GM12878 (cell line): ENCODE measurements around the gene OSM. TPM values are rescaled to one million over a fixed set of nuclear protein-coding genes. Genes with fewer than 3 reads are reported as not detected.

ENCODE experiments used
- ATAC-seq: fragments of 200-7000 bp; cut with Tn5 transposase; 3 replicates; pipeline ENCODE4 v1.9.1; 2020; ENCODE audit warnings: mild to moderate bottlenecking, moderate library complexity
- BruUV-seq: library from RNA; stranded (reverse); fragments of 400-500 nt; replicated peaks from 2 replicates; lab custom pipeline; 2021; lab: Mats Ljungman, UMichigan
- CTCF ChIA-PET: fragments of 300-600 bp; sonication (Branson Sonifier 250); formaldehyde crosslinking; extraction: SDS; loops from one replicate; lab custom pipeline; 2021; ENCODE audit warnings: inconsistent platforms; lab: Yijun Ruan, JAX
- POLR2A ChIA-PET: fragments of 350-600 bp; formaldehyde crosslinking; extraction: SDS; loops from one replicate; lab custom pipeline; 2021; ENCODE audit warnings: inconsistent platforms; lab: Charles Lee
- RAD21 ChIA-PET: fragments of 300-600 bp; sonication (Branson Sonifier 250); formaldehyde crosslinking; loops from one replicate; lab custom pipeline; 2023; ENCODE audit warnings: antibody characterized with exemption; ENCODE audit not compliant: unreplicated experiment; lab: Charles Lee
- SMC1A ChIA-PET: fragments of 300-600 bp; sonication (Branson Sonifier 250); formaldehyde crosslinking; loops from one replicate; lab custom pipeline; 2023; ENCODE audit not compliant: unreplicated experiment, uncharacterized antibody; lab: Charles Lee
- DNase-seq: peaks from one replicate; pipeline ENCODE4 v3.0.0-alpha.2; 2011; ENCODE audit warnings: low read depth, low spot score
- FAIRE-seq: peaks from 3 replicates; lab custom pipeline; 2011; peaks lifted over from hg19 to GRCh38; lab: Jason Lieb, UNC
- H2AFZ ChIP-seq: 2 replicates; pipeline ENCODE4 v1.6.0; 2011; ENCODE audit warnings: low read depth, low read length, control low read depth; ENCODE audit not compliant: control insufficient read depth
- H3K27ac ChIP-seq: 2 replicates; pipeline ENCODE4 v1.5.1; 2011; ENCODE audit warnings: control low read depth; ENCODE audit not compliant: control insufficient read depth, insufficient read depth
- H3K27me3 ChIP-seq, 2 experiments: replicated peaks in 1 of 2; 2 replicates each; pipeline versions ENCODE4 v1.6.0 to v1.6.1; 2011; ENCODE audit warnings: low read length in 1 of 2; ENCODE audit not compliant: control insufficient read depth in 2 of 2, insufficient read depth in 2 of 2
- H3K36me3 ChIP-seq, 2 experiments: 2 replicates each; pipeline ENCODE4 v1.5.1; 2011; ENCODE audit warnings: low read length in 1 of 2; ENCODE audit not compliant: control insufficient read depth in 2 of 2, insufficient read depth in 2 of 2
- H3K4me1 ChIP-seq: 2 replicates; pipeline ENCODE4 v1.6.1; 2011; ENCODE audit warnings: mild to moderate bottlenecking, low read length, moderate library complexity, mixed read lengths; ENCODE audit not compliant: control insufficient read depth, insufficient read depth
- H3K4me2 ChIP-seq: 2 replicates; pipeline ENCODE4 v1.6.0; 2011; ENCODE audit warnings: control low read depth; ENCODE audit not compliant: control insufficient read depth, insufficient read depth
- H3K4me3 ChIP-seq: fragments of 200-600 bp; sonication (generic); 2 replicates; pipeline ENCODE4 v1.5.1; 2016
- H3K79me2 ChIP-seq: 2 replicates; pipeline ENCODE4 v1.6.0; 2011; ENCODE audit warnings: low read length; ENCODE audit not compliant: control insufficient read depth, insufficient read depth
- H3K9ac ChIP-seq: 2 replicates; pipeline ENCODE4 v1.8.0; 2011; ENCODE audit warnings: low read length, control low read depth, mixed read lengths; ENCODE audit not compliant: control insufficient read depth, insufficient read depth
- H3K9me3 ChIP-seq: replicated peaks from 3 replicates; pipeline ENCODE4 v1.5.1; 2011; ENCODE audit warnings: mild to moderate bottlenecking, low read length; ENCODE audit not compliant: control insufficient read depth, insufficient read depth
- H4K20me1 ChIP-seq: 2 replicates; pipeline ENCODE4 v1.6.0; 2011; ENCODE audit not compliant: control insufficient read depth, insufficient read depth
- BCL11A ChIP-seq: IDR thresholded peaks from 2 replicates; pipeline ENCODE4 v1.6.1; 2011; ENCODE audit warnings: low read depth, low read length
- CEBPB ChIP-seq, 2 experiments: fragments of 150-350 bp in 1 of 2; IDR thresholded peaks; 2 replicates each; pipeline ENCODE4 v1.6.1; 2012 to 2014; ENCODE audit warnings: low read depth in 2 of 2, low read length in 2 of 2, borderline replicate concordance in 1 of 2, inconsistent platforms in 1 of 2
- DPF2 ChIP-seq: fragments of 450-650 bp; IDR thresholded peaks from 2 replicates; pipeline ENCODE4 v1.6.1; 2017; ENCODE audit warnings: mild to moderate bottlenecking
- EED ChIP-seq: sonication (generic); IDR thresholded peaks from 2 replicates; pipeline ENCODE4 v1.6.1; 2016; ENCODE audit warnings: antibody characterized with exemption, low read depth
- IRF3 ChIP-seq: fragments of 450-650 bp; IDR thresholded peaks from 2 replicates; pipeline ENCODE4 v1.6.1; 2014; ENCODE audit warnings: mild to moderate bottlenecking
- KLF5 ChIP-seq: fragments of 450-650 bp; IDR thresholded peaks from 2 replicates; pipeline ENCODE4 v1.6.1; 2014; ENCODE audit warnings: mild to moderate bottlenecking; ENCODE audit not compliant: partially characterized antibody
- MXI1 ChIP-seq: fragments of 150-350 bp; IDR thresholded peaks from 2 replicates; pipeline ENCODE4 v1.6.1; 2011; ENCODE audit warnings: low read depth, mild to moderate bottlenecking, inconsistent platforms, low read length, improper control_type of control experiment
- NBN ChIP-seq: fragments of 450-650 bp; IDR thresholded peaks from 2 replicates; pipeline ENCODE4 v1.6.1; 2016
- RCOR1 ChIP-seq: conservative IDR thresholded peaks from 2 replicates; pipeline ENCODE4 v1.6.1; 2012; ENCODE audit warnings: low read depth, low read length, improper control_type of control experiment
- REST ChIP-seq: IDR thresholded peaks from 2 replicates; pipeline ENCODE4 v1.6.1; 2012; ENCODE audit warnings: mild to moderate bottlenecking, low read depth, low read length
- RFX5 ChIP-seq: IDR thresholded peaks from 2 replicates; pipeline ENCODE4 v1.6.1; 2011; ENCODE audit warnings: low read depth, low read length, improper control_type of control experiment
- SUPT20H ChIP-seq: IDR thresholded peaks from 2 replicates; pipeline ENCODE4 v1.6.1; 2011; ENCODE audit warnings: low read depth, mild to moderate bottlenecking, low read length, moderate library complexity, borderline replicate concordance; ENCODE audit not compliant: control insufficient read depth
- SUZ12 ChIP-seq: fragments of 200-600 bp; sonication (generic); IDR thresholded peaks from one replicate; pipeline ENCODE4 v1.6.1; 2018; ENCODE audit warnings: antibody characterized with exemption, mild to moderate bottlenecking; ENCODE audit not compliant: unreplicated experiment
- TBL1XR1 ChIP-seq: IDR thresholded peaks from 2 replicates; pipeline ENCODE4 v1.6.1; 2012; ENCODE audit warnings: low read depth, low read length, improper control_type of control experiment
- ZNF207 ChIP-seq: fragments of 450-650 bp; IDR thresholded peaks from 2 replicates; pipeline ENCODE4 v1.6.1; 2014; ENCODE audit warnings: antibody characterized with exemption, mild to moderate bottlenecking, borderline replicate concordance
- WGBS: methylation state at CpG from one replicate; pipeline ENCODE4 v1.1.6; 2016; ENCODE audit warnings: low lambda C conversion rate; ENCODE audit not compliant: insufficient replicate concordance, insufficient coverage; ENCODE audit errors: missing lambda C conversion rate; 5-methylcytosine and 5-hydroxymethylcytosine counted together
- in situ Hi-C: fragments of 300-500 bp; cut with MboI; formaldehyde crosslinking; loops from 9 replicates; pipeline ENCODE4 v1.14.3; 2018; ENCODE audit warnings: mixed read lengths
- intact Hi-C: fragments of 100-400 bp; cut with micrococcal nuclease; formaldehyde crosslinking; loops from one replicate; pipeline ENCODE4 v1.14.2; 2022; ENCODE audit not compliant: unreplicated experiment
- polyA plus RNA-seq, 11 experiments: library from polyadenylated mRNA; depleted of rRNA in 4 of 11; unstranded in 6 of 11; stranded (reverse) in 5 of 11; fragments of >200 nt; fragmentation: Nextera tagmentation in 4 of 11; fragmentation: Illumina TruSeq in 1 of 11; extraction: Ambion mirVana in 4 of 11; extraction: Trizol in 1 of 11; gene quantifications; 1 replicate in 1 of 11; 2 replicates in 10 of 11; pipeline versions ENCODE4 v1.2.1 to v1.2.3, GENCODE V29; 2011 to 2016; ENCODE audit warnings: inconsistent platforms in 2 of 11, missing spikeins in 2 of 11, low read depth in 1 of 11
- total RNA-seq, 4 experiments: library from RNA; depleted of rRNA in 3 of 4; stranded (reverse); fragments of >200 nt in 3 of 4; fragmentation: Illumina TruSeq in 1 of 4; extraction: Trizol in 1 of 4; gene quantifications; 2 replicates each; pipeline versions ENCODE4 v1.2.1 to v1.2.3, GENCODE V29; 2013 to 2021
- TF ChIP-seq, protein P1 (sequence below): IDR thresholded peaks from 2 replicates; pipeline ENCODE4 v1.6.1; 2011; ENCODE audit warnings: low read depth, low read length, improper control_type of control experiment, borderline replicate concordance

Gene OSM
- total and polyA plus RNA-seq, 10 of the 15 experiments (the other 5 are each of a cell fraction or from before 2014, with no cell fraction given) = 0.06 to 1.4 (median 0.59) TPM

DNA sequence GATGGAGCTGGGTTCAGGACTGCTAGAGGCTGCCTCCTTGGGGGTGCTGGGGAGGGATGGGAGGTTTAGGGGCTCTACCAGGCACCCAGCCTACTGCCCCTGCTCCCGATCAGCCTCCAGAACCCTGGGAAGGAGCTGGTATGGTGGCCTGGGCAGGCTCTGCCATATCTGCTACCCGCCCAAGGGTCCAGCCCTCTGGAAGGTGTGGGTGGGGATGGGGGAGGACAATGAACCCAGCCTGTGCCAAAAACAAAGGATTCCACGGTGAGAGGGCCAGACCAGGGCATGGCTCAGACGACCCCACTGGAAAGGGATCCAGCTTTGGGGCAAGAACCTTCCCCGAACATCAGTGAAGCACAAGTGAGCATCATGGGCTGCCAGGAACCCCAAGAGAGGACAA lies 19.7 kb upstream of the OSM start:
- POLR2A ChIA-PET = no interaction called here
- in situ Hi-C loops = loop anchor here (5.0 kb wide), 1 partner anchor 101 kb away; the partner anchor contains the start of gene RNF215
- CTCF ChIA-PET = interaction anchor here (0.8 to 10.5 kb wide), 11 partner anchors 19 to 178 kb away, joined by 3 to 436 read pairs (median 7); partner anchors contain the start of genes OSM and RNF215

More for the DNA sequence above, 19.7 kb upstream of the OSM start:
- Histone ChIP-seq H3K9me3 (no peaks in the 10 kb centered on the region), H3K4me1 (peaks cover 25% of the 10 kb centered on the region), H3K4me3 (no peak overlapping the region), H3K9ac (no peak overlapping the region), H3K27ac (no peak overlapping the region), H2AFZ (no peak overlapping the region), H4K20me1 (no peaks in the 10 kb centered on the region), H3K79me2 (no peaks in the 10 kb centered on the region), H3K4me2 (no peak overlapping the region), H3K36me3 (peaks cover 0 to 4% of the 10 kb centered on the region in 2 experiments; a peak in 1 of 4 replicates)
- ChIA-PET RAD21 (interaction anchor here (0.9 to 1.5 kb wide), 4 partner anchors 23 to 176 kb away, joined by 3 to 5 read pairs (median 3); partner anchors contain the start of gene RNF215), SMC1A (interaction anchor here (4.7 to 5.6 kb wide), 2 partner anchors 99 to 179 kb away, joined by 41 to 201 read pairs; partner anchors contain the start of gene RNF215)
- 50% methylated on average over 5 of the region's 5 CpGs for WGBS
- DNase-seq (no peak), FAIRE-seq (no peak), ATAC-seq (no peak)
- intact Hi-C loops = loop anchor here (1.0 to 10.0 kb wide), 2 partner anchors 178 to 198 kb away; no protein-coding TSS in a partner anchor
- BruUV-seq = no TSS peak
- TF ChIP-seq RFX5 (no peak), NBN (no peak), REST (no peak), TBL1XR1 (no peak), IRF3 (no peak), BCL11A (no peak), SUZ12 (no peak), SUPT20H (no peak), EED (no peak), ZNF207 (no peak), DPF2 (no peak), MXI1 (no peak), KLF5 (no peak), CEBPB (IDR thresholded peaks at IDR 0.05; ENCODE audit: borderline replicate concordance in 1 of 2, low read depth in 2 of 2, low read length in 2 of 2) (no peak), RCOR1 (no peak)
- TF ChIP-seq, protein P1, sequence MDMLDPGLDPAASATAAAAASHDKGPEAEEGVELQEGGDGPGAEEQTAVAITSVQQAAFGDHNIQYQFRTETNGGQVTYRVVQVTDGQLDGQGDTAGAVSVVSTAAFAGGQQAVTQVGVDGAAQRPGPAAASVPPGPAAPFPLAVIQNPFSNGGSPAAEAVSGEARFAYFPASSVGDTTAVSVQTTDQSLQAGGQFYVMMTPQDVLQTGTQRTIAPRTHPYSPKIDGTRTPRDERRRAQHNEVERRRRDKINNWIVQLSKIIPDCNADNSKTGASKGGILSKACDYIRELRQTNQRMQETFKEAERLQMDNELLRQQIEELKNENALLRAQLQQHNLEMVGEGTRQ = no peak
- TF ChIP-seq, all 136 proteins: peak for 0
- H3K27me3 ChIP-seq = no peaks in the 10 kb centered on the region; a peak in 1 of 4 replicates
